Hepatocyte (in vitro differentiated cells): ENCODE measurements around the gene ANAPC7. TPM values are rescaled to one million over a fixed set of nuclear protein-coding genes. Genes with fewer than 3 reads are reported as not detected.
A peak's percentile ranks its signal among the peaks of the same experiment; 100 is the strongest.

Experiments used
- DNase-seq: peaks from one replicate; pipeline ENCODE4 v3.0.0-alpha.2; 2016; ENCODE audit warnings: low spot score
- H2AFZ ChIP-seq: fragments of 200-600 bp; sonication (generic); 2 replicates; pipeline ENCODE4 v1.6.0; 2016; ENCODE audit warnings: antibody characterized with exemption, mild to moderate bottlenecking
- H3K27ac ChIP-seq: fragments of 200-600 bp; sonication (generic); 2 replicates; pipeline ENCODE4 v1.5.1; 2016; ENCODE audit warnings: mild to moderate bottlenecking
- H3K27me3 ChIP-seq: fragments of 200-600 bp; sonication (generic); 2 replicates; pipeline ENCODE4 v1.6.1; 2016
- H3K36me3 ChIP-seq: fragments of 200-600 bp; sonication (generic); replicated peaks from 2 replicates; pipeline ENCODE4 v1.5.1; 2016; ENCODE audit warnings: low read depth; ENCODE audit not compliant: insufficient read depth
- H3K4me1 ChIP-seq: fragments of 200-600 bp; sonication (generic); 2 replicates; pipeline ENCODE4 v1.5.1; 2016; ENCODE audit warnings: mild to moderate bottlenecking, moderate library complexity; ENCODE audit not compliant: insufficient read depth
- H3K4me2 ChIP-seq: fragments of 200-600 bp; sonication (generic); 2 replicates; pipeline ENCODE4 v1.6.0; 2016
- H3K4me3 ChIP-seq: fragments of 200-600 bp; sonication (generic); 2 replicates; pipeline ENCODE4 v1.5.1; 2016; ENCODE audit warnings: mild to moderate bottlenecking
- H3K79me2 ChIP-seq: fragments of 200-600 bp; sonication (generic); 2 replicates; pipeline ENCODE4 v1.6.0; 2017; ENCODE audit warnings: mild to moderate bottlenecking
- H3K9me2 ChIP-seq: fragments of 200-600 bp; sonication (generic); replicated peaks from 2 replicates; pipeline ENCODE4 v1.6.0; 2017; ENCODE audit warnings: mild to moderate bottlenecking; ENCODE audit not compliant: insufficient read depth
- H3K9me3 ChIP-seq: fragments of 200-600 bp; sonication (generic); 2 replicates; pipeline ENCODE4 v1.5.1; 2016; ENCODE audit warnings: low read depth, mild to moderate bottlenecking
- H4K20me1 ChIP-seq: fragments of 200-600 bp; sonication (generic); 2 replicates; pipeline ENCODE4 v1.6.0; 2016; ENCODE audit warnings: mild to moderate bottlenecking; ENCODE audit not compliant: insufficient read depth, poor library complexity, severe bottlenecking
- EZH2 ChIP-seq: fragments of 200-600 bp; sonication (generic); IDR thresholded peaks from 2 replicates; pipeline ENCODE4 v1.6.1; 2016; ENCODE audit warnings: antibody characterized with exemption, mild to moderate bottlenecking, borderline replicate concordance
- EZH2phosphoT487 ChIP-seq: fragments of 200-600 bp; sonication (generic); IDR thresholded peaks from one replicate; pipeline ENCODE4 v1.6.1; 2018; ENCODE audit warnings: antibody characterized with exemption, mild to moderate bottlenecking, low read depth, moderate library complexity; ENCODE audit not compliant: unreplicated experiment, severe bottlenecking
- WGBS: methylation state at CpG from one replicate; pipeline ENCODE4 v1.1.6; 2016; ENCODE audit warnings: low lambda C conversion rate; ENCODE audit errors: missing lambda C conversion rate; 5-methylcytosine and 5-hydroxymethylcytosine counted together
- polyA plus RNA-seq: library from polyadenylated mRNA; unstranded; fragments of >200 nt; fragmentation: Nextera tagmentation; extraction: Ambion mirVana; gene quantifications from 2 replicates; pipeline ENCODE4 v1.2.1, GENCODE V29; 2016
- total RNA-seq: library from RNA; depleted of rRNA; stranded (reverse); fragments of >200 nt; gene quantifications from 2 replicates; pipeline ENCODE4 v1.2.3, GENCODE V29; 2014
- TF ChIP-seq, protein P1 (sequence below): fragments of 200-600 bp; sonication (generic); IDR thresholded peaks from 2 replicates; pipeline ENCODE4 v1.5.1; 2016; ENCODE audit warnings: antibody characterized with exemption, mild to moderate bottlenecking; ENCODE audit not compliant: poor library complexity

Gene ANAPC7, protein sequence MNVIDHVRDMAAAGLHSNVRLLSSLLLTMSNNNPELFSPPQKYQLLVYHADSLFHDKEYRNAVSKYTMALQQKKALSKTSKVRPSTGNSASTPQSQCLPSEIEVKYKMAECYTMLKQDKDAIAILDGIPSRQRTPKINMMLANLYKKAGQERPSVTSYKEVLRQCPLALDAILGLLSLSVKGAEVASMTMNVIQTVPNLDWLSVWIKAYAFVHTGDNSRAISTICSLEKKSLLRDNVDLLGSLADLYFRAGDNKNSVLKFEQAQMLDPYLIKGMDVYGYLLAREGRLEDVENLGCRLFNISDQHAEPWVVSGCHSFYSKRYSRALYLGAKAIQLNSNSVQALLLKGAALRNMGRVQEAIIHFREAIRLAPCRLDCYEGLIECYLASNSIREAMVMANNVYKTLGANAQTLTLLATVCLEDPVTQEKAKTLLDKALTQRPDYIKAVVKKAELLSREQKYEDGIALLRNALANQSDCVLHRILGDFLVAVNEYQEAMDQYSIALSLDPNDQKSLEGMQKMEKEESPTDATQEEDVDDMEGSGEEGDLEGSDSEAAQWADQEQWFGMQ
- 34.8 and 35.7 TPM in 2 replicates for total RNA-seq
- polyA plus RNA-seq: 22.5 and 28.3 TPM in 2 replicates

DNA sequence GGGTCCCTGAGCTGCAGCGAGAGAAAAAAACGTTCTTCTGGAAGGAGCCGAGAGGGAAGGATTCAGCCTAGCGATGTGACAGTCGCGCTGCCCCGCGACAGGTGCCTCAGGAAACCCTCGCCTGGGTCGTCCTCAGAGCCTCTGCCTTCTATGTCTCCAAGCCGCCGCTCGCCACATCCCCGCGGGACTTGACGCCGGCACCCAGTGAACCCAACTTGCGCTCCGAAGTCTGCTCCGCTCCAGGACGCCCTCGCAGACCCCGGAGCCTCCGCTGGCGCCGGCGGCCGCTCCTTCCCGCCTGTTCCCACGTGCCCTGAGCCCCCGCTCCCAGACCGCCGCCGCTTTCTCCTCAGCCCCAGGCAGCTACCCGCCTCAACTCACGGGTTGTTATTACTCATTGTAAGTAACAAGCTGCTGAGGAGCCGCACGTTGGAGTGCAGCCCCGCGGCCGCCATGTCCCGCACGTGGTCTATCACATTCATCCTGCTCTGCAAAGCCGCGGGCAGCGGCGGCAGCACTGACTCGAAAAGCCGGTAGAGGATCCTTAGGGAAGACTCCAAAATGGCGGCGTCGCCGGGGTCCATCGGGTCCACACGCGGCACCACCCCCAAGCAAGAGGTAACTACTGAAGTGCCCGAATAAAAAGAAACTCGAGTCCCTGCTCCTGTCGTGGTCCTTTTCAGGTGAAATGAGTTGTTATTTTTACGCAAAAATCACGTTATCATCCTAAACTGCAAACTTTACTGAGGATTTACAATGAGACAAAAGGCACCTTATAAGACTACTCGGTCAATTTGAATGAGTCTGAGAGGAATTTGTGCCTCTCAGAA, at the start of gene ANAPC7:
ANAPC7 (minus strand) TSS at position 563 of the 830 bp plus-strand sequence; CDS start at position 482, 81 bp downstream.
- Histone ChIP-seq H3K4me3 (peak within 1 kb of the TSS; percentile 97), H3K4me2 (peak within 1 kb of the TSS; percentile 78), H3K27me3 (no peaks in the 10 kb centered on the region), H3K79me2 (peaks cover 45% of the 10 kb centered on the region), H3K9me2 (no peaks in the 10 kb centered on the region), H4K20me1 (no peaks in the 10 kb centered on the region), H3K27ac (peak within 1 kb of the TSS; percentile 97), H3K4me1 (peaks cover 9% of the 10 kb centered on the region), H3K9me3 (no peaks in the 10 kb centered on the region), H2AFZ (peak within 1 kb of the TSS; percentile 99), H3K36me3 (no peaks in the 10 kb centered on the region)
- under 1% methylated on average over 61 of the region's 62 CpGs for WGBS
- DNase-seq: peak; percentile 96
- TF ChIP-seq, protein P1, sequence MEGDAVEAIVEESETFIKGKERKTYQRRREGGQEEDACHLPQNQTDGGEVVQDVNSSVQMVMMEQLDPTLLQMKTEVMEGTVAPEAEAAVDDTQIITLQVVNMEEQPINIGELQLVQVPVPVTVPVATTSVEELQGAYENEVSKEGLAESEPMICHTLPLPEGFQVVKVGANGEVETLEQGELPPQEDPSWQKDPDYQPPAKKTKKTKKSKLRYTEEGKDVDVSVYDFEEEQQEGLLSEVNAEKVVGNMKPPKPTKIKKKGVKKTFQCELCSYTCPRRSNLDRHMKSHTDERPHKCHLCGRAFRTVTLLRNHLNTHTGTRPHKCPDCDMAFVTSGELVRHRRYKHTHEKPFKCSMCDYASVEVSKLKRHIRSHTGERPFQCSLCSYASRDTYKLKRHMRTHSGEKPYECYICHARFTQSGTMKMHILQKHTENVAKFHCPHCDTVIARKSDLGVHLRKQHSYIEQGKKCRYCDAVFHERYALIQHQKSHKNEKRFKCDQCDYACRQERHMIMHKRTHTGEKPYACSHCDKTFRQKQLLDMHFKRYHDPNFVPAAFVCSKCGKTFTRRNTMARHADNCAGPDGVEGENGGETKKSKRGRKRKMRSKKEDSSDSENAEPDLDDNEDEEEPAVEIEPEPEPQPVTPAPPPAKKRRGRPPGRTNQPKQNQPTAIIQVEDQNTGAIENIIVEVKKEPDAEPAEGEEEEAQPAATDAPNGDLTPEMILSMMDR: peak; percentile 21
- TF ChIP-seq EZH2phosphoT487: no peak

DNA sequence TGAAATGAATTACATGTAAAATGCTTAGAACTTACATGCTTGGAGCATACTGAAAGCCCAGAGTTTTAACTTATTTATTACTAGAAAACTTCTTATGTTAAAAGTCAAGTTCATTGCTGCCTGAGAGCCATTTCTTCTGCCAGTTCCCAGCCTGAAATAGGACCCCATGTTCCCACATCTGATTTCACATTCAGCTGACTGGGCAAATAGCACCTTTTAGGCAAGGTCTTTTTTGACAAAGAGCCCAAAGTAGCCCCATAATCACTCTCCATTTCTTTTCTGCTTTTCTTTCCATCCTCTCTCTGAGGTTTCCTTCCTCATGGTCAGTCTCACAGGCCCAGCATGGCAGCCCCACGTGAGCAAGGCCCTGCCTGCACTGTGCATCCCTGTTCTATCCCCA, 47.8 kb upstream of the ANAPC7 start:
- Histone ChIP-seq H3K4me3 (no peak overlapping the region), H2AFZ (no peak overlapping the region), H4K20me1 (no peaks in the 10 kb centered on the region), H3K36me3 (no peaks in the 10 kb centered on the region), H3K9me3 (no peaks in the 10 kb centered on the region), H3K9me2 (no peaks in the 10 kb centered on the region), H3K4me1 (no peaks in the 10 kb centered on the region), H3K79me2 (peaks cover 33% of the 10 kb centered on the region), H3K27ac (no peak overlapping the region), H3K4me2 (no peak overlapping the region), H3K27me3 (no peaks in the 10 kb centered on the region)
- WGBS: 75% methylated on average over 1 of the region's 1 CpG
- TF ChIP-seq, protein P1: no peak
- TF ChIP-seq EZH2 (no peak), EZH2phosphoT487 (no peak)
- DNase-seq: no peak

DNA sequence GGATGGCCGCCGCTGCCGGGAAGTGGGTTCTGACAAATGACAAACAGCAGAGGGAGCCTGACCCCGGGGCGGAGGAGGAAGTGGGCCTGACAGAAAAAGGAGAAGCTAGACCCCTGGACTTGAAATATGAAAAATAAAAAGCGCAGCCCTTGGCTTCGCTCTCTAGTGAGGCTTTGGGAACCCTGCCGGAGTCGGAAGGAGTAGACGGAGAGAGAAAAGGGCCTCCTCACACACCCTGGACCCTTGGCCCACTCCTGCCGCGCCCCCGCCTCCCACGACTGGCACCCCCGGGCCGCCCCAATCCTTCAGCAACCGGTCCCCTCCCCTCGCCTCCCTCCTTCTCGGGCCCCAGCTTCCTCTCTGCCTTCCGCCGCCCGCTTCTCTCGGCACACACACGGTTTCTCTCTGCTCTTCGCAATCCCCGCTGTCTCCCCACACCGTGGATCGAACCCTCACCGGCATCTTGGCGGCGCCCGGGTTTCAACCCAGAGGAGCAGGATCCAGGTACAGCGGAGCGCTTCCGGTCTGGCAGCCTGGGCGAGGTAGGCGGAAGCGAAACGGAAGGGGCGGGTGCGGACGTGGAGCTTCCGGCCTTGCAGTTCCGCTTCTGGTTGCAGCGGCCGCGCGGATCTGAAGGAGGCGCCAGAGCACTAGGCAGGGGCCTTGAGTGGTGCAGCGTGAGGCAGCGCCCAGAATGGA, 46.4 kb upstream of the ANAPC7 start, which contains the start of gene ARPC3:
ARPC3 (minus strand) TSS at position 539 of the 699 bp plus-strand sequence; CDS start at position 462, 77 bp downstream.
- peak within 1 kb of the TSS; percentile 89 for H3K4me2 ChIP-seq
- peak; percentile 98 for DNase-seq
- H3K9me2 ChIP-seq: no peaks in the 10 kb centered on the region
- peak within 1 kb of the TSS; percentile 84 for H3K4me3 ChIP-seq
- no peaks in the 10 kb centered on the region for H3K9me3 ChIP-seq
- H2AFZ ChIP-seq: peak within 1 kb of the TSS; percentile 85
- H3K36me3 ChIP-seq: no peaks in the 10 kb centered on the region
- peak within 1 kb of the TSS; percentile 97 for H3K27ac ChIP-seq
- peaks cover 3% of the 10 kb centered on the region for H4K20me1 ChIP-seq
- no peaks in the 10 kb centered on the region for H3K4me1 ChIP-seq
- under 1% methylated on average over 41 of the region's 51 CpGs for WGBS
- no peak for TF ChIP-seq EZH2phosphoT487
- TF ChIP-seq, protein P1: peak; percentile 90
- no peak for TF ChIP-seq EZH2
- H3K79me2 ChIP-seq: peaks cover 47% of the 10 kb centered on the region
- H3K27me3 ChIP-seq: no peaks in the 10 kb centered on the region
